ENCODE data around the gene PRIM2. TPM values are rescaled to one million over a fixed set of nuclear protein-coding genes. Genes with fewer than 3 reads are reported as not detected.
"Not testable (repeated sequence)": the region's sequence is repeated elsewhere in the genome, so short reads cannot be mapped to it uniquely, and the experiment has no call there.

PRIM2 gene
- total RNA-seq, 1 experiment from 2014 or later = 44.0 TPM

DNA sequence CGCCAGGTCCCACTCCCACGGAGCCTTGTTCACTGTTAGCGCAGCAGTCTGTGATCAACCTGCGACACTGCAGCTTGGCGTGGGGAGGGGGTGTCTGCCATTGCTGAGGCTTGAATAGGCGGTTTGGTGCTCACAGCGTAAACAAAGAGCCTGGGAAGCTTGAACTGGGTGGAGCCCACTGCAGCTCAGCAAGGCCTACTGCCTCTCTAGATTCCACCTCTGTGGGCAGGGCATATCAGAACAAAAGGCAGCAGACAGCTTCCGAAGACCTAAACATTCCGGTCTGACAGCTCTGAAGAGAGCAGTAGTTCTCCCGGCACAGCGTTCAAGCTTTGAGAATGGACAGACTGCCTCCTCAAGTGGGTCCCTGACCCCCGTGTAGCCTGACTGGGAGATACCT, 29.3 kb upstream of the PRIM2 start:
- H4K20me1 ChIP-seq (ENCODE audit: insufficient read depth); H3K36me3 ChIP-seq (ENCODE audit: control insufficient read depth in 1 of 2, insufficient read depth in 2 of 2, low read length in 2 of 2); H3K4me2 ChIP-seq (ENCODE audit: low read length); H3K4me1 ChIP-seq (ENCODE audit: control insufficient read depth in 1 of 2, insufficient read depth in 2 of 2, low read length in 2 of 2); H3K4me3 ChIP-seq (replicated peaks in 1 of 2; ENCODE audit: low read depth in 1 of 2, low read length in 2 of 2); H3K27me3 ChIP-seq (ENCODE audit: insufficient read depth, low read length); CTCF ChIA-PET; POLR2A ChIA-PET; H3K9me2 ChIP-seq (ENCODE audit: insufficient read depth); ATAC-seq; RAD21 ChIA-PET (ENCODE audit: low non-redundant PET in 1 of 2, low total read pairs in 2 of 2, uncharacterized antibody in 2 of 2, unreplicated experiment in 2 of 2); H3K9ac ChIP-seq (ENCODE audit: low read length); BruUV-seq (replicated peaks); H3K9me3 ChIP-seq (ENCODE audit: control insufficient read depth in 1 of 2, insufficient read depth in 1 of 2, low read depth in 1 of 2, low read length in 2 of 2); intact Hi-C loops (cut with micrococcal nuclease); H3K79me2 ChIP-seq (ENCODE audit: insufficient read depth, low read length); H3K27ac ChIP-seq (ENCODE audit: low read depth, low read length); DNase-seq (ENCODE audit: low read depth, low spot score); H2AFZ ChIP-seq (ENCODE audit: low read depth, low read length, poor library complexity, severe bottlenecking): not testable (repeated sequence)

DNA sequence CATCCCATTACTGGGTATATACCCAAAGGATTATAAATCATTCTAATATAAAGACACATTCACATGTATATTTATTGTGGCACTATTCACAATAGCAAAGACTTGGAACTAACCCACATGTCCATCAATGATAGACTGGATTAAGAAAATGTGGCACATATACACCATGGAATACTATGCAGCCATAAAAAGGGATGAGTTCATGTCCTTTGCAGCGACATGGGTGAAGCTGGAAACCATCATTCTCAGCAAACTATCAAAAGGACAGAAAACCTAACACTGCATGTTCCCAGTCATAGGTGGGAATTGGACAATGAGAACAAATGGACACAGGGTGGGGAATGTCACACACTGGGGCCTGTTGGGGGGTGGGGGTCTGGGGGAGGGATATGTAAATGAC, 24.0 kb upstream of the PRIM2 start:
- not testable (repeated sequence) for DNase-seq (ENCODE audit: low read depth, low spot score)

GRCh38 chr6:57294862-57295445, 22.5 kb upstream of the PRIM2 start:
- BruUV-seq (replicated peaks) = no TSS peak
- no peaks in the 10 kb centered on the region for H3K9me3 ChIP-seq (ENCODE audit: control insufficient read depth in 1 of 2, insufficient read depth in 1 of 2, low read depth in 1 of 2, low read length in 2 of 2)
- H3K4me1 ChIP-seq (ENCODE audit: control insufficient read depth in 1 of 2, insufficient read depth in 2 of 2, low read length in 2 of 2) = no peaks in the 10 kb centered on the region
- no peak overlapping the region for H3K4me3 ChIP-seq (replicated peaks in 1 of 2; ENCODE audit: low read depth in 1 of 2, low read length in 2 of 2)
- H3K36me3 ChIP-seq (ENCODE audit: control insufficient read depth in 1 of 2, insufficient read depth in 2 of 2, low read length in 2 of 2) = no peaks in the 10 kb centered on the region
- ChIA-PET CTCF (no interaction called here), RAD21 (ENCODE audit: low non-redundant PET in 1 of 2, low total read pairs in 2 of 2, uncharacterized antibody in 2 of 2, unreplicated experiment in 2 of 2) (no interaction called here), POLR2A (no interaction called here)
- no peak overlapping the region for H3K9ac ChIP-seq (ENCODE audit: low read length)
- H4K20me1 ChIP-seq (ENCODE audit: insufficient read depth) = no peaks in the 10 kb centered on the region
- H3K4me2 ChIP-seq (ENCODE audit: low read length) = no peak overlapping the region
- no peaks in the 10 kb centered on the region for H3K9me2 ChIP-seq (ENCODE audit: insufficient read depth)
- no peak for ATAC-seq
- TF ChIP-seq ZNF274 (IDR thresholded peaks at IDR 0.05; ENCODE audit: low read depth, low read length) = no peak
- H3K27ac ChIP-seq (ENCODE audit: low read depth, low read length) = no peak overlapping the region
- no peaks in the 10 kb centered on the region for H3K79me2 ChIP-seq (ENCODE audit: insufficient read depth, low read length)
- intact Hi-C loops (cut with micrococcal nuclease) = no loop called here
- H3K27me3 ChIP-seq (ENCODE audit: insufficient read depth, low read length) = no peaks in the 10 kb centered on the region
- H2AFZ ChIP-seq (ENCODE audit: low read depth, low read length, poor library complexity, severe bottlenecking) = no peak overlapping the region
- DNase-seq (ENCODE audit: low read depth, low spot score) = no peak

More for the DNA sequence above, 24.0 kb upstream of the PRIM2 start:
- intact Hi-C loops (cut with micrococcal nuclease); H3K9ac ChIP-seq (ENCODE audit: low read length); H3K4me3 ChIP-seq (replicated peaks in 1 of 2; ENCODE audit: low read depth in 1 of 2, low read length in 2 of 2); H3K36me3 ChIP-seq (ENCODE audit: control insufficient read depth in 1 of 2, insufficient read depth in 2 of 2, low read length in 2 of 2); H3K9me2 ChIP-seq (ENCODE audit: insufficient read depth); RAD21 ChIA-PET (ENCODE audit: low non-redundant PET in 1 of 2, low total read pairs in 2 of 2, uncharacterized antibody in 2 of 2, unreplicated experiment in 2 of 2); ATAC-seq; H3K9me3 ChIP-seq (ENCODE audit: control insufficient read depth in 1 of 2, insufficient read depth in 1 of 2, low read depth in 1 of 2, low read length in 2 of 2); H3K27me3 ChIP-seq (ENCODE audit: insufficient read depth, low read length); CTCF ChIA-PET; H3K4me1 ChIP-seq (ENCODE audit: control insufficient read depth in 1 of 2, insufficient read depth in 2 of 2, low read length in 2 of 2); H3K79me2 ChIP-seq (ENCODE audit: insufficient read depth, low read length); H4K20me1 ChIP-seq (ENCODE audit: insufficient read depth); H3K4me2 ChIP-seq (ENCODE audit: low read length); H3K27ac ChIP-seq (ENCODE audit: low read depth, low read length); H2AFZ ChIP-seq (ENCODE audit: low read depth, low read length, poor library complexity, severe bottlenecking); BruUV-seq (replicated peaks); POLR2A ChIA-PET: not testable (repeated sequence)

Measured in HCT116 (cell line).